Vagina (tissue), 2 donors: ENCODE results near the gene MRPS12.

ENCODE experiments used
- CTCF ChIP-seq, 3 experiments: fragments of 450-650 bp in 2 of 3; fragments of 200-600 bp in 1 of 3; sonication (generic) in 1 of 3; IDR thresholded peaks; one replicate each; pipeline ENCODE4 v1.5.1; 2017 to 2019; ENCODE audit warnings: antibody characterized with exemption in 3 of 3, mild to moderate bottlenecking in 2 of 3, moderate library complexity in 2 of 3
- POLR2A ChIP-seq, 2 donors: fragments of 450-650 bp; IDR thresholded peaks; one replicate each; pipeline ENCODE4 v1.6.1; 2017; ENCODE audit warnings: antibody characterized with exemption in 2 of 2, mild to moderate bottlenecking in 2 of 2, moderate library complexity in 2 of 2
- POLR2AphosphoS5 ChIP-seq, 2 donors: sonication (generic); formaldehyde crosslinking; IDR thresholded peaks; one replicate each; pipeline ENCODE4 v1.9.0; 2017; ENCODE audit warnings: antibody characterized with exemption in 2 of 2, mild to moderate bottlenecking in 2 of 2, low read depth in 1 of 2; ENCODE audit not compliant: insufficient read depth in 1 of 2

DNA sequence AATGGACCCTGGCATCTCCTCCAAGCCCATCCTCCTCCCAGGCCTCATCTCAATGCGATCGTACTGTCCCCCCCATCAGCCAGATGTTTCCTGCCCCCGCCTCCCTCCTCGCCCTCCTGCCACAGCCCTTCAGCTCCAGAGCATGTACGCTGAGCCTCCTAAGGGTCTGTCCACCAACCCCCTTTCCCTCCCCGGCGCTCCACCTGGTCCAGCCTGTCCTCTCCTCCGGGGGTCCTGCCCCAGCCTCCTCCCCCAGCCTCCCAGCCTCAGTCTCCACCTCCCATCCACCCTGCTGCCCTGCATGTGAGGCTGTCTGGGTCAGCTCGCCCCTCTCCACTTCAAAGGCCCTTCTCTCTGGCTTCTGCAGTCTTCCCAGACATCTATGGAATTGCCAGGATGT is 35.8 kb upstream of the MRPS12 start:
- TF ChIP-seq POLR2AphosphoS5 (IDR thresholded peaks at IDR 0.05; ENCODE audit: insufficient read depth in 1 of 2, low read depth in 1 of 2) (no peak), CTCF (IDR thresholded peaks at IDR 0.05) (no peak), POLR2A (IDR thresholded peaks at IDR 0.05) (no peak)
